Panc1 (cell line): ENCODE data around the gene PRR23A. TPM values are rescaled to one million over a fixed set of nuclear protein-coding genes. Genes with fewer than 3 reads are reported as not detected.

Experiments
- ATAC-seq: fragments of 200-7000 bp; cut with Tn5 transposase; 2 replicates; pipeline ENCODE4 v1.9.1; 2020; ENCODE audit warnings: mild to moderate bottlenecking, moderate library complexity
- BruUV-seq: library from RNA; stranded (reverse); fragments of 400-500 nt; replicated peaks from 2 replicates; lab custom pipeline; 2021; lab: Mats Ljungman, UMichigan
- CTCF ChIA-PET: fragments of 300-600 bp; sonication (Branson Sonifier 250); formaldehyde crosslinking; loops from one replicate; lab custom pipeline; 2022; ENCODE audit warnings: antibody characterized with exemption; lab: Charles Lee
- POLR2A ChIA-PET: fragments of 300-600 bp; sonication (Branson Sonifier 250); formaldehyde crosslinking; loops from one replicate; lab custom pipeline; 2022; ENCODE audit warnings: antibody characterized with exemption; lab: Charles Lee
- DNase-seq: peaks from one replicate; pipeline ENCODE4 v3.0.0-alpha.2; 2010; ENCODE audit warnings: low read depth, low spot score
- H3K27ac ChIP-seq: 2 replicates; pipeline ENCODE4 v1.5.1; 2011; ENCODE audit warnings: mild to moderate bottlenecking, low read length, inconsistent platforms
- H3K27me3 ChIP-seq: fragments of 200-500 bp; sonication (Bioruptor generic); 2 replicates; pipeline ENCODE4 v1.6.0; 2014; ENCODE audit warnings: low read length, inconsistent platforms; ENCODE audit not compliant: control insufficient read depth, insufficient read depth
- H3K36me3 ChIP-seq: fragments of 200-500 bp; sonication (Bioruptor generic); 2 replicates; pipeline ENCODE4 v1.5.1; 2014; ENCODE audit warnings: inconsistent platforms, mild to moderate bottlenecking, low read length, moderate library complexity; ENCODE audit not compliant: control insufficient read depth, insufficient read depth
- H3K4me1 ChIP-seq: 2 replicates; pipeline ENCODE4 v1.5.1; 2011; ENCODE audit warnings: inconsistent platforms, mild to moderate bottlenecking, low read length, moderate library complexity; ENCODE audit not compliant: control insufficient read depth, insufficient read depth
- H3K4me3 ChIP-seq, 2 experiments: 2 replicates each; pipeline ENCODE4 v1.5.1; 2011 to 2012; ENCODE audit warnings: low read depth in 2 of 2, low read length in 2 of 2, mild to moderate bottlenecking in 2 of 2, inconsistent platforms in 1 of 2, moderate library complexity in 1 of 2
- H3K9me3 ChIP-seq: fragments of 200-500 bp; sonication (Bioruptor generic); 2 replicates; pipeline ENCODE4 v1.5.1; 2014; ENCODE audit warnings: low read depth, mild to moderate bottlenecking, inconsistent platforms, low read length, moderate library complexity; ENCODE audit not compliant: control insufficient read depth, insufficient read depth
- CTCF ChIP-seq: fragments of 450-650 bp; IDR thresholded peaks from 2 replicates; pipeline ENCODE4 v1.5.1; 2017; ENCODE audit warnings: mild to moderate bottlenecking
- POLR2AphosphoS5 ChIP-seq: IDR thresholded peaks from 2 replicates; pipeline ENCODE4 v1.6.1; 2012; ENCODE audit warnings: mild to moderate bottlenecking, low read depth, low read length, moderate library complexity
- SIN3A ChIP-seq: IDR thresholded peaks from 2 replicates; pipeline ENCODE4 v1.6.1; 2012; ENCODE audit warnings: low read depth, mild to moderate bottlenecking, low read length, moderate library complexity, borderline replicate concordance; ENCODE audit not compliant: insufficient read depth
- TCF7L2 ChIP-seq: IDR thresholded peaks from 2 replicates; pipeline ENCODE4 v1.6.1; 2011; ENCODE audit warnings: mild to moderate bottlenecking, low read depth, low read length, inconsistent platforms
- in situ Hi-C: cut with HindIII; loops from 2 replicates; pipeline ENCODE4 v1.10.0; 2016; ENCODE audit warnings: low sequenced_read_pairs, low pct_unique_long_range_greater_than_20kb
- intact Hi-C: fragments of 100-400 bp; cut with micrococcal nuclease; formaldehyde crosslinking; loops from one replicate; pipeline ENCODE4 v1.10.0; 2022; ENCODE audit not compliant: unreplicated experiment
- total RNA-seq: library from RNA; stranded (reverse); gene quantifications from one replicate; pipeline ENCODE4 v1.2.1, GENCODE V29; 2021; ENCODE audit not compliant: unreplicated experiment
- TF ChIP-seq, protein P1 (sequence below), 2 experiments: IDR thresholded peaks; 2 replicates each; pipeline ENCODE4 v1.6.1; 2011 to 2012; ENCODE audit warnings: low read depth in 2 of 2, control low read depth in 1 of 2, low read length in 1 of 2, mild to moderate bottlenecking in 1 of 2, moderate library complexity in 1 of 2; ENCODE audit not compliant: insufficient read depth in 1 of 2

PRR23A gene
- total RNA-seq, 1 experiment from 2014 or later = not detected

GRCh38 chr3:138964923-138965322 lies 41.1 kb downstream of the PRR23A start:
- no peak for DNase-seq
- no TSS peak for BruUV-seq
- Histone ChIP-seq H3K9me3 (peaks cover 7% of the 10 kb centered on the region), H3K4me1 (no peaks in the 10 kb centered on the region), H3K36me3 (no peaks in the 10 kb centered on the region), H3K27ac (no peak overlapping the region), H3K27me3 (no peaks in the 10 kb centered on the region), H3K4me3 (no peak overlapping the region)
- CTCF ChIA-PET = no interaction called here
- TF ChIP-seq, protein P1, sequence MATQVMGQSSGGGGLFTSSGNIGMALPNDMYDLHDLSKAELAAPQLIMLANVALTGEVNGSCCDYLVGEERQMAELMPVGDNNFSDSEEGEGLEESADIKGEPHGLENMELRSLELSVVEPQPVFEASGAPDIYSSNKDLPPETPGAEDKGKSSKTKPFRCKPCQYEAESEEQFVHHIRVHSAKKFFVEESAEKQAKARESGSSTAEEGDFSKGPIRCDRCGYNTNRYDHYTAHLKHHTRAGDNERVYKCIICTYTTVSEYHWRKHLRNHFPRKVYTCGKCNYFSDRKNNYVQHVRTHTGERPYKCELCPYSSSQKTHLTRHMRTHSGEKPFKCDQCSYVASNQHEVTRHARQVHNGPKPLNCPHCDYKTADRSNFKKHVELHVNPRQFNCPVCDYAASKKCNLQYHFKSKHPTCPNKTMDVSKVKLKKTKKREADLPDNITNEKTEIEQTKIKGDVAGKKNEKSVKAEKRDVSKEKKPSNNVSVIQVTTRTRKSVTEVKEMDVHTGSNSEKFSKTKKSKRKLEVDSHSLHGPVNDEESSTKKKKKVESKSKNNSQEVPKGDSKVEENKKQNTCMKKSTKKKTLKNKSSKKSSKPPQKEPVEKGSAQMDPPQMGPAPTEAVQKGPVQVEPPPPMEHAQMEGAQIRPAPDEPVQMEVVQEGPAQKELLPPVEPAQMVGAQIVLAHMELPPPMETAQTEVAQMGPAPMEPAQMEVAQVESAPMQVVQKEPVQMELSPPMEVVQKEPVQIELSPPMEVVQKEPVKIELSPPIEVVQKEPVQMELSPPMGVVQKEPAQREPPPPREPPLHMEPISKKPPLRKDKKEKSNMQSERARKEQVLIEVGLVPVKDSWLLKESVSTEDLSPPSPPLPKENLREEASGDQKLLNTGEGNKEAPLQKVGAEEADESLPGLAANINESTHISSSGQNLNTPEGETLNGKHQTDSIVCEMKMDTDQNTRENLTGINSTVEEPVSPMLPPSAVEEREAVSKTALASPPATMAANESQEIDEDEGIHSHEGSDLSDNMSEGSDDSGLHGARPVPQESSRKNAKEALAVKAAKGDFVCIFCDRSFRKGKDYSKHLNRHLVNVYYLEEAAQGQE (IDR thresholded peaks at IDR 0.05; ENCODE audit: insufficient read depth in 1 of 2, low read depth in 2 of 2, low read length in 1 of 2) = no peak
- TF ChIP-seq TCF7L2 = no peak
- TF ChIP-seq POLR2AphosphoS5 = no peak
- TF ChIP-seq CTCF = no peak
- no peak for TF ChIP-seq SIN3A
- POLR2A ChIA-PET = interaction anchor here (0.7 kb wide), 1 partner anchor 596 kb away, joined by 5 read pairs; no protein-coding TSS in a partner anchor
- ATAC-seq = no peak
- intact Hi-C loops = no loop called here
- in situ Hi-C loops = no loop called here

GRCh38 chr3:138964264-138964663 lies 41.8 kb downstream of the PRR23A start:
- CTCF ChIA-PET = no interaction called here
- Histone ChIP-seq H3K9me3 (peaks cover 7% of the 10 kb centered on the region), H3K36me3 (no peaks in the 10 kb centered on the region), H3K4me3 (no peak overlapping the region), H3K4me1 (no peaks in the 10 kb centered on the region), H3K27me3 (no peaks in the 10 kb centered on the region), H3K27ac (no peak overlapping the region)
- POLR2A ChIA-PET = no interaction called here
- no TSS peak for BruUV-seq
- intact Hi-C loops (no loop called here), in situ Hi-C loops (no loop called here)
- TF ChIP-seq TCF7L2 (no peak), SIN3A (no peak), POLR2AphosphoS5 (no peak), CTCF (no peak)
- TF ChIP-seq, protein P1 (IDR thresholded peaks at IDR 0.05; ENCODE audit: insufficient read depth in 1 of 2, low read depth in 2 of 2, low read length in 1 of 2) = no peak
- DNase-seq (no peak), ATAC-seq (peak; percentile 55; the same call in 1 of the 2 replicates)
